GM18520 (cell line): ENCODE results near the gene GBX2.

Experiments
- ATAC-seq: cut with Tn5 transposase; IDR thresholded peaks from one replicate; pipeline ENCODE4 v1.9.1; 2021; ENCODE audit not compliant: unreplicated experiment

GBX2 gene

GRCh38 chr2:236184701-236185100, 16.5 kb upstream of the GBX2 start:
- ATAC-seq: no peak

GRCh38 chr2:236180831-236181453, 12.8 kb upstream of the GBX2 start:
- ATAC-seq: no peak

- ATAC-seq: no peak
Measured at GRCh38 chr2:236180076-236180816, 12.1 kb upstream of the GBX2 start.

GRCh38 chr2:236179236-236180075, 11.3 kb upstream of the GBX2 start:
- ATAC-seq: no peak

- no peak for ATAC-seq
Measured at GRCh38 chr2:236178890-236179235, 10.7 kb upstream of the GBX2 start.

- ATAC-seq: no peak
Measured at GRCh38 chr2:236177967-236178889, 10.0 kb upstream of the GBX2 start.

- no peak for ATAC-seq
Measured at GRCh38 chr2:236177604-236177966, 9.4 kb upstream of the GBX2 start.

GRCh38 chr2:236176951-236177350, 8.8 kb upstream of the GBX2 start:
- ATAC-seq: no peak

GRCh38 chr2:236176417-236176816, 8.2 kb upstream of the GBX2 start:
- no peak for ATAC-seq

GRCh38 chr2:236175548-236176150, 7.5 kb upstream of the GBX2 start:
- no peak for ATAC-seq

- ATAC-seq: no peak
Measured at GRCh38 chr2:236173729-236174607, 5.8 kb upstream of the GBX2 start.

- no peak for ATAC-seq
Measured at GRCh38 chr2:236173036-236173728, 5.0 kb upstream of the GBX2 start.

GRCh38 chr2:236172255-236173035, 4.3 kb upstream of the GBX2 start:
- no peak for ATAC-seq

- no peak for ATAC-seq
Measured at GRCh38 chr2:236171680-236172254, 3.6 kb upstream of the GBX2 start.

- no peak for ATAC-seq
Measured at GRCh38 chr2:236171181-236171679, 3.0 kb upstream of the GBX2 start.

- ATAC-seq: no peak
Measured at GRCh38 chr2:236170590-236171165, 2.5 kb upstream of the GBX2 start.
